Parathyroid adenoma (tissue), 2 donors: ENCODE measurements around the gene ECSCR.
"Not testable (repeated sequence)": the region's sequence is repeated elsewhere in the genome, so short reads cannot be mapped to it uniquely, and the experiment has no call there.

Experiments
- H2AFZ ChIP-seq: fragments of 300-600 bp; sonication (generic); one replicate; pipeline ENCODE4 v1.7.0; 2017; ENCODE audit warnings: antibody characterized with exemption, mild to moderate bottlenecking
- H3K27ac ChIP-seq: fragments of 300-600 bp; sonication (generic); one replicate; pipeline ENCODE4 v1.7.0; 2017
- H3K27me3 ChIP-seq: fragments of 300-600 bp; sonication (generic); one replicate; pipeline ENCODE4 v1.7.0; 2017; ENCODE audit warnings: low read length; ENCODE audit not compliant: control insufficient read depth, insufficient read depth
- H3K36me3 ChIP-seq: fragments of 300-600 bp; sonication (generic); one replicate; pipeline ENCODE4 v1.7.0; 2017; ENCODE audit warnings: low read length; ENCODE audit not compliant: control insufficient read depth, insufficient read depth
- H3K4me1 ChIP-seq: fragments of 300-600 bp; sonication (generic); one replicate; pipeline ENCODE4 v1.7.0; 2017; ENCODE audit warnings: control low read depth
- H3K4me2 ChIP-seq: fragments of 300-600 bp; sonication (generic); one replicate; pipeline ENCODE4 v1.7.0; 2017; ENCODE audit warnings: low read length
- H3K4me3 ChIP-seq: fragments of 300-600 bp; sonication (generic); one replicate; pipeline ENCODE4 v1.7.0; 2017; ENCODE audit warnings: low read depth, low read length
- H3K79me2 ChIP-seq: fragments of 300-600 bp; sonication (generic); one replicate; pipeline ENCODE4 v1.7.0; 2017; ENCODE audit warnings: control low read depth
- H3K9ac ChIP-seq: fragments of 300-600 bp; sonication (generic); one replicate; pipeline ENCODE4 v1.7.0; 2017; ENCODE audit warnings: mild to moderate bottlenecking
- H3K9me3 ChIP-seq: fragments of 300-600 bp; sonication (generic); one replicate; pipeline ENCODE4 v1.7.0; 2017; ENCODE audit warnings: low read length; ENCODE audit not compliant: control insufficient read depth
- CTCF ChIP-seq: fragments of 300-600 bp; sonication (generic); IDR thresholded peaks from one replicate; pipeline ENCODE4 v1.7.0; 2017; ENCODE audit warnings: antibody characterized with exemption, mild to moderate bottlenecking
- donor health status: primary hyperparathyroidism.

Gene ECSCR

GRCh38 chr5:139443831-139444453 is 18.6 kb downstream of the ECSCR start:
- H3K9ac ChIP-seq: no peak overlapping the region
- H3K4me1 ChIP-seq: peaks cover 4% of the 10 kb centered on the region
- no peak overlapping the region for H3K27ac ChIP-seq
- no peaks in the 10 kb centered on the region for H3K79me2 ChIP-seq
- TF ChIP-seq CTCF: no peak
- no peaks in the 10 kb centered on the region for H3K27me3 ChIP-seq
- no peaks in the 10 kb centered on the region for H3K9me3 ChIP-seq
- H2AFZ ChIP-seq: no peak overlapping the region
- no peaks in the 10 kb centered on the region for H3K36me3 ChIP-seq
- H3K4me2 ChIP-seq: no peak overlapping the region
- H3K4me3 ChIP-seq: no peak overlapping the region

GRCh38 chr5:139440416-139440815 is 22.1 kb downstream of the ECSCR start:
- not testable (repeated sequence) for H3K27ac ChIP-seq, H2AFZ ChIP-seq, H3K79me2 ChIP-seq, H3K4me3 ChIP-seq, H3K9me3 ChIP-seq, H3K36me3 ChIP-seq, H3K4me2 ChIP-seq, H3K9ac ChIP-seq, H3K27me3 ChIP-seq, H3K4me1 ChIP-seq

- H3K4me1 ChIP-seq: peaks cover 7% of the 10 kb centered on the region
- H3K4me2 ChIP-seq: peak within 1 kb of the TSS; percentile 100
- no peaks in the 10 kb centered on the region for H3K27me3 ChIP-seq
- TF ChIP-seq CTCF: peak; percentile 6
- peak within 1 kb of the TSS; percentile 83 for H3K27ac ChIP-seq
- no peaks in the 10 kb centered on the region for H3K36me3 ChIP-seq
- peak within 1 kb of the TSS; percentile 100 for H3K4me3 ChIP-seq
- no peaks in the 10 kb centered on the region for H3K79me2 ChIP-seq
- H2AFZ ChIP-seq: peak within 1 kb of the TSS; percentile 99
- H3K9me3 ChIP-seq: no peaks in the 10 kb centered on the region
- no peak within 1 kb of the TSS for H3K9ac ChIP-seq
Measured at GRCh38 chr5:139439013-139439903, 23.3 kb downstream of the ECSCR start, which contains the start of gene DNAJC18. Gene DNAJC18 (minus strand): TSS chr5:139439525. CDS start chr5:139439445, 80 bp downstream.

- Histone ChIP-seq H3K27ac (peak overlapping the region; percentile 48), H3K27me3 (no peaks in the 10 kb centered on the region), H2AFZ (peak overlapping the region; percentile 99), H3K36me3 (no peaks in the 10 kb centered on the region), H3K4me1 (peaks cover 7% of the 10 kb centered on the region), H3K4me2 (peak overlapping the region; percentile 100), H3K79me2 (no peaks in the 10 kb centered on the region), H3K9me3 (no peaks in the 10 kb centered on the region), H3K9ac (no peak overlapping the region), H3K4me3 (peak overlapping the region; percentile 100)
- TF ChIP-seq CTCF: no peak
Measured at GRCh38 chr5:139438707-139439012, 23.9 kb downstream of the ECSCR start.

- Histone ChIP-seq H2AFZ (no peak overlapping the region), H3K27ac (no peak overlapping the region), H3K4me1 (peaks cover 7% of the 10 kb centered on the region), H3K9ac (no peak overlapping the region), H3K27me3 (no peaks in the 10 kb centered on the region), H3K9me3 (no peaks in the 10 kb centered on the region), H3K36me3 (no peaks in the 10 kb centered on the region), H3K4me3 (no peak overlapping the region), H3K79me2 (no peaks in the 10 kb centered on the region), H3K4me2 (no peak overlapping the region)
- TF ChIP-seq CTCF: no peak
Measured at GRCh38 chr5:139435676-139436075, 26.9 kb downstream of the ECSCR start.
